HFF-Myc (cell line): ENCODE results near the gene GRM8.

Experiments
- DNase-seq: peaks from one replicate; pipeline ENCODE4 v3.0.0-alpha.2; 2011; ENCODE audit warnings: low read depth; ENCODE audit errors: extremely low read depth
- H3K4me3 ChIP-seq: replicated peaks from 2 replicates; pipeline ENCODE4 v1.5.1; 2011; ENCODE audit warnings: low read depth, mild to moderate bottlenecking, control low read depth, low read length
- CTCF ChIP-seq: IDR thresholded peaks from 2 replicates; pipeline ENCODE4 v1.5.1; 2012; ENCODE audit warnings: mild to moderate bottlenecking, low read depth, low read length, control low read depth; ENCODE audit errors: missing control alignments

GRM8 gene

GRCh38 chr7:126809188-126809587, 443.6 kb downstream of the GRM8 start:
- no peak for DNase-seq
- no peak for TF ChIP-seq CTCF
- H3K4me3 ChIP-seq = no peak overlapping the region

GRCh38 chr7:126806614-126807013, 446.1 kb downstream of the GRM8 start:
- no peak overlapping the region for H3K4me3 ChIP-seq
- no peak for TF ChIP-seq CTCF
- DNase-seq = no peak

- no peak for DNase-seq
Observed at GRCh38 chr7:126805351-126805750, 447.4 kb downstream of the GRM8 start.

GRCh38 chr7:126804604-126805003, 448.1 kb downstream of the GRM8 start:
- no peak for TF ChIP-seq CTCF
- no peak overlapping the region for H3K4me3 ChIP-seq
- no peak for DNase-seq

More at GRCh38 chr7:126805351-126805750, 447.4 kb downstream of the GRM8 start:
- no peak overlapping the region for H3K4me3 ChIP-seq
- TF ChIP-seq CTCF = no peak

- DNase-seq = no peak
- no peak for TF ChIP-seq CTCF
- no peak overlapping the region for H3K4me3 ChIP-seq
Observed at GRCh38 chr7:126803990-126804389, 448.8 kb downstream of the GRM8 start.

GRCh38 chr7:126803060-126803665, 449.6 kb downstream of the GRM8 start:
- peak; percentile 29 for DNase-seq
- no peak overlapping the region for H3K4me3 ChIP-seq
- peak; percentile 59 for TF ChIP-seq CTCF

- H3K4me3 ChIP-seq = no peak overlapping the region
- no peak for TF ChIP-seq CTCF
- no peak for DNase-seq
Observed at GRCh38 chr7:126801733-126802132, 451.0 kb downstream of the GRM8 start.
